GM23248 (cell line): ENCODE data around the gene PRKG2.

Experiments used
- EZH2 ChIP-seq: fragments of 200-600 bp; sonication (generic); IDR thresholded peaks from 2 replicates; pipeline ENCODE4 v1.6.1; 2018; ENCODE audit warnings: antibody characterized with exemption, mild to moderate bottlenecking; ENCODE audit not compliant: insufficient read depth, poor library complexity, severe bottlenecking
- EZH2phosphoT487 ChIP-seq: fragments of 200-600 bp; sonication (generic); IDR thresholded peaks from 2 replicates; pipeline ENCODE4 v1.6.1; 2018; ENCODE audit warnings: antibody characterized with exemption, moderate library complexity, mild to moderate bottlenecking, low read depth; ENCODE audit not compliant: insufficient read depth

GRCh38 chr4:81135501-81135900 lies 79.5 kb downstream of the PRKG2 start:
- TF ChIP-seq EZH2 = no peak
- TF ChIP-seq EZH2phosphoT487 = no peak
